GM12878 (cell line): Measurements from ENCODE around the gene CLDN12. TPM values are rescaled to one million over a fixed set of nuclear protein-coding genes. Genes with fewer than 3 reads are reported as not detected.

Experiments
- ASH2L ChIP-seq: fragments of 300-600, 200-600 bp; sonication (generic); IDR thresholded peaks from 2 replicates; pipeline ENCODE4 v1.6.1; 2017; ENCODE audit warnings: low read depth, mild to moderate bottlenecking, borderline replicate concordance
- BCL11A ChIP-seq: IDR thresholded peaks from 2 replicates; pipeline ENCODE4 v1.6.1; 2011; ENCODE audit warnings: low read depth, low read length
- ZBTB40 ChIP-seq: fragments of 450-650 bp; IDR thresholded peaks from 2 replicates; pipeline ENCODE4 v1.6.1; 2016; ENCODE audit warnings: mild to moderate bottlenecking, moderate library complexity, borderline replicate concordance
- ZNF592 ChIP-seq: fragments of 450-650 bp; IDR thresholded peaks from 2 replicates; pipeline ENCODE4 v1.6.1; 2017; ENCODE audit warnings: mild to moderate bottlenecking, moderate library complexity
- polyA plus RNA-seq, 11 experiments: library from polyadenylated mRNA; depleted of rRNA in 4 of 11; unstranded in 6 of 11; stranded (reverse) in 5 of 11; fragments of >200 nt; fragmentation: Nextera tagmentation in 4 of 11; fragmentation: Illumina TruSeq in 1 of 11; extraction: Ambion mirVana in 4 of 11; extraction: Trizol in 1 of 11; gene quantifications; 1 replicate in 1 of 11; 2 replicates in 10 of 11; pipeline versions ENCODE4 v1.2.1 to v1.2.3, GENCODE V29; 2011 to 2016; ENCODE audit warnings: inconsistent platforms in 2 of 11, missing spikeins in 2 of 11, low read depth in 1 of 11
- total RNA-seq, 4 experiments: library from RNA; depleted of rRNA in 3 of 4; stranded (reverse); fragments of >200 nt in 3 of 4; fragmentation: Illumina TruSeq in 1 of 4; extraction: Trizol in 1 of 4; gene quantifications; 2 replicates each; pipeline versions ENCODE4 v1.2.1 to v1.2.3, GENCODE V29; 2013 to 2021

CLDN12 gene
- total and polyA plus RNA-seq, 10 of the 15 experiments (the other 5 are each of a cell fraction or from before 2014, with no cell fraction given), result 3.1 to 41.1 (median 6.8) TPM

- TF ChIP-seq ZNF592 (no peak), ZBTB40 (no peak), ASH2L (no peak), BCL11A (no peak)
Observed at GRCh38 chr7:90402785-90403173, 482 bp upstream of the CLDN12 start (continued).
